ENCODE results near the gene RAI1. TPM values are rescaled to one million over a fixed set of nuclear protein-coding genes. Genes with fewer than 3 reads are reported as not detected.
A peak's percentile ranks its signal among the peaks of the same experiment; 100 is the strongest.

RAI1 gene
- total RNA-seq, 2 experiments from 2014 or later, result 9.2 to 12.0 TPM

GRCh38 chr17:17757956-17758845 lies 76.9 kb downstream of the RAI1 start:
- Mint-ChIP-seq H3K36me3 (ENCODE audit: low read depth) (no peaks in the 10 kb centered on the region), H3K9me3 (no peaks in the 10 kb centered on the region), H3K27me3 (ENCODE audit: low read depth) (no peaks in the 10 kb centered on the region), H3K27ac (no peak overlapping the region), H3K4me1 (ENCODE audit: low read depth) (peaks cover 42% of the 10 kb centered on the region), H3K4me3 (peak overlapping the region; percentile 24)
- intact Hi-C loops (cut with micrococcal nuclease), result no loop called here
- DNase-seq, result no peak
- CTCF ChIA-PET, result interaction anchor here (0.6 to 1.5 kb wide), 4 partner anchors 26 to 778 kb away, joined by 3 to 4 read pairs (median 3); no protein-coding TSS in a partner anchor

- Mint-ChIP-seq H3K4me1 (ENCODE audit: low read depth) (peaks cover 34% of the 10 kb centered on the region), H3K4me3 (no peak overlapping the region), H3K27ac (no peak overlapping the region), H3K36me3 (ENCODE audit: low read depth) (no peaks in the 10 kb centered on the region), H3K27me3 (ENCODE audit: low read depth) (no peaks in the 10 kb centered on the region), H3K9me3 (no peaks in the 10 kb centered on the region)
- intact Hi-C loops (cut with micrococcal nuclease), result no loop called here
- no peak for DNase-seq
- CTCF ChIA-PET, result interaction anchor here (0.6 kb wide), 1 partner anchor 276 kb away, joined by 3 read pairs; no protein-coding TSS in a partner anchor
Measured at GRCh38 chr17:17758941-17759563, 77.8 kb downstream of the RAI1 start.

- H3K27ac Mint-ChIP-seq, result no peak overlapping the region
- H3K36me3 Mint-ChIP-seq (ENCODE audit: low read depth), result no peaks in the 10 kb centered on the region
- DNase-seq, result no peak
- H3K4me1 Mint-ChIP-seq (ENCODE audit: low read depth), result peaks cover 31% of the 10 kb centered on the region
- intact Hi-C loops (cut with micrococcal nuclease), result no loop called here
- CTCF ChIA-PET, result no interaction called here
- H3K9me3 Mint-ChIP-seq, result no peaks in the 10 kb centered on the region
- H3K4me3 Mint-ChIP-seq, result no peak overlapping the region
- no peaks in the 10 kb centered on the region for H3K27me3 Mint-ChIP-seq (ENCODE audit: low read depth)
Measured at GRCh38 chr17:17760350-17760749, 79.1 kb downstream of the RAI1 start.

GRCh38 chr17:17760872-17761550 lies 79.8 kb downstream of the RAI1 start:
- Mint-ChIP-seq H3K36me3 (ENCODE audit: low read depth) (no peaks in the 10 kb centered on the region), H3K27me3 (ENCODE audit: low read depth) (no peaks in the 10 kb centered on the region), H3K27ac (no peak overlapping the region), H3K9me3 (no peaks in the 10 kb centered on the region), H3K4me1 (ENCODE audit: low read depth) (peaks cover 32% of the 10 kb centered on the region), H3K4me3 (no peak overlapping the region)
- no peak for DNase-seq
- CTCF ChIA-PET, result interaction anchor here (1.3 kb wide), 1 partner anchor 81 kb away, joined by 3 read pairs; no protein-coding TSS in a partner anchor
- intact Hi-C loops (cut with micrococcal nuclease), result no loop called here

- no peak for DNase-seq
- no peaks in the 10 kb centered on the region for H3K27me3 Mint-ChIP-seq (ENCODE audit: low read depth)
- no peak overlapping the region for H3K4me3 Mint-ChIP-seq
- CTCF ChIA-PET, result interaction anchor here (0.5 to 1.3 kb wide), 6 partner anchors 19 to 128 kb away, joined by 3 read pairs; no protein-coding TSS in a partner anchor
- no peak overlapping the region for H3K27ac Mint-ChIP-seq
- no peaks in the 10 kb centered on the region for H3K36me3 Mint-ChIP-seq (ENCODE audit: low read depth)
- peaks cover 31% of the 10 kb centered on the region for H3K4me1 Mint-ChIP-seq (ENCODE audit: low read depth)
- H3K9me3 Mint-ChIP-seq, result no peaks in the 10 kb centered on the region
- intact Hi-C loops (cut with micrococcal nuclease), result no loop called here
Measured at GRCh38 chr17:17761894-17762743, 80.9 kb downstream of the RAI1 start.

- H3K4me1 Mint-ChIP-seq (ENCODE audit: low read depth), result peaks cover 25% of the 10 kb centered on the region
- intact Hi-C loops (cut with micrococcal nuclease), result no loop called here
- no peaks in the 10 kb centered on the region for H3K9me3 Mint-ChIP-seq
- CTCF ChIA-PET, result interaction anchor here (0.6 to 1.0 kb wide), 7 partner anchors 19 to 126 kb away, joined by 3 to 4 read pairs (median 3); no protein-coding TSS in a partner anchor
- H3K4me3 Mint-ChIP-seq, result no peak overlapping the region
- no peaks in the 10 kb centered on the region for H3K27me3 Mint-ChIP-seq (ENCODE audit: low read depth)
- H3K27ac Mint-ChIP-seq, result no peak overlapping the region
- DNase-seq, result no peak
- no peaks in the 10 kb centered on the region for H3K36me3 Mint-ChIP-seq (ENCODE audit: low read depth)
Measured at GRCh38 chr17:17762744-17763105, 81.5 kb downstream of the RAI1 start.

- Mint-ChIP-seq H3K9me3 (no peaks in the 10 kb centered on the region), H3K4me3 (no peak overlapping the region), H3K27me3 (ENCODE audit: low read depth) (no peaks in the 10 kb centered on the region), H3K36me3 (ENCODE audit: low read depth) (no peaks in the 10 kb centered on the region), H3K27ac (no peak overlapping the region), H3K4me1 (ENCODE audit: low read depth) (peaks cover 22% of the 10 kb centered on the region)
- intact Hi-C loops (cut with micrococcal nuclease), result no loop called here
- CTCF ChIA-PET, result interaction anchor here (0.6 to 1.0 kb wide), 5 partner anchors 18 to 121 kb away, joined by 3 to 4 read pairs (median 3); no protein-coding TSS in a partner anchor
- no peak for DNase-seq
Measured at GRCh38 chr17:17763136-17763535, 81.9 kb downstream of the RAI1 start.

- H3K27ac Mint-ChIP-seq, result no peak overlapping the region
- H3K36me3 Mint-ChIP-seq (ENCODE audit: low read depth), result no peaks in the 10 kb centered on the region
- CTCF ChIA-PET, result interaction anchor here (1.0 kb wide), 1 partner anchor 121 kb away, joined by 4 read pairs; no protein-coding TSS in a partner anchor
- no peak overlapping the region for H3K4me3 Mint-ChIP-seq
- intact Hi-C loops (cut with micrococcal nuclease), result no loop called here
- DNase-seq, result no peak
- no peaks in the 10 kb centered on the region for H3K27me3 Mint-ChIP-seq (ENCODE audit: low read depth)
- H3K4me1 Mint-ChIP-seq (ENCODE audit: low read depth), result peaks cover 18% of the 10 kb centered on the region
- H3K9me3 Mint-ChIP-seq, result no peaks in the 10 kb centered on the region
Measured at GRCh38 chr17:17763734-17764133, 82.5 kb downstream of the RAI1 start.

- Mint-ChIP-seq H3K9me3 (no peaks in the 10 kb centered on the region), H3K36me3 (ENCODE audit: low read depth) (no peaks in the 10 kb centered on the region), H3K4me3 (no peak overlapping the region), H3K4me1 (ENCODE audit: low read depth) (peaks cover 18% of the 10 kb centered on the region), H3K27ac (no peak overlapping the region), H3K27me3 (ENCODE audit: low read depth) (no peaks in the 10 kb centered on the region)
- CTCF ChIA-PET, result interaction anchor here (1.5 to 2.0 kb wide), 2 partner anchors 9 to 47 kb away, joined by 3 to 5 read pairs; no protein-coding TSS in a partner anchor
- intact Hi-C loops (cut with micrococcal nuclease), result no loop called here
- no peak for DNase-seq
Measured at GRCh38 chr17:17765359-17766076, 84.3 kb downstream of the RAI1 start.

- no peak overlapping the region for H3K4me3 Mint-ChIP-seq
- no peaks in the 10 kb centered on the region for H3K36me3 Mint-ChIP-seq (ENCODE audit: low read depth)
- H3K27ac Mint-ChIP-seq, result no peak overlapping the region
- intact Hi-C loops (cut with micrococcal nuclease), result no loop called here
- H3K9me3 Mint-ChIP-seq, result no peaks in the 10 kb centered on the region
- no peaks in the 10 kb centered on the region for H3K27me3 Mint-ChIP-seq (ENCODE audit: low read depth)
- CTCF ChIA-PET, result interaction anchor here (1.5 to 2.0 kb wide), 2 partner anchors 10 to 47 kb away, joined by 3 to 5 read pairs; no protein-coding TSS in a partner anchor
- peaks cover 18% of the 10 kb centered on the region for H3K4me1 Mint-ChIP-seq (ENCODE audit: low read depth)
- DNase-seq, result no peak
Measured at GRCh38 chr17:17766077-17766743, 85.0 kb downstream of the RAI1 start.

Data from activated naive CD4-positive, alpha-beta T cell treated with anti-CD3 and anti-CD28 coated beads for 36 hours (primary cell).